Raji (cell line): Measurements from ENCODE around the gene LRBA.

Experiments
- POLR2A ChIP-seq: IDR thresholded peaks from 2 replicates; pipeline ENCODE4 v1.6.1; 2011; ENCODE audit warnings: low read depth, low read length, control low read depth; ENCODE audit not compliant: insufficient read depth

Gene LRBA

DNA sequence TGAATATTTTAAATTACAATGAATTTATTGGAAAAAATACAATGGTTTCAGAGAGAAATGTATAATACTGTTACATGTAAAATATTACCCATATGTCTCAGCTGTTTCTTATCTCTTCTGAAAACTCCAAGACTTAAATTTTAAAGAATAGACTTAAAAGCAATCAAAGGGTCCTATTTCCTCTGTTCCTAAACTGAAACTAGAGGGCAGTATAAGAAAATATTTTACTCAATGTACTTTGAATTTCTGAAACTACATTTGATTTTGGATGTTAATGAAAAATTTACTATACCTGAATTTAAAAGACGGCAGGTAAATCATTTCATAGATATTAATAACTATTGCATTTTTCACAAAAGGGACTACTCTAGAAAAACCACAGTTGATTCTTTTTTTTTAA, 200.2 kb downstream of the LRBA start:
- TF ChIP-seq POLR2A, result no peak

DNA sequence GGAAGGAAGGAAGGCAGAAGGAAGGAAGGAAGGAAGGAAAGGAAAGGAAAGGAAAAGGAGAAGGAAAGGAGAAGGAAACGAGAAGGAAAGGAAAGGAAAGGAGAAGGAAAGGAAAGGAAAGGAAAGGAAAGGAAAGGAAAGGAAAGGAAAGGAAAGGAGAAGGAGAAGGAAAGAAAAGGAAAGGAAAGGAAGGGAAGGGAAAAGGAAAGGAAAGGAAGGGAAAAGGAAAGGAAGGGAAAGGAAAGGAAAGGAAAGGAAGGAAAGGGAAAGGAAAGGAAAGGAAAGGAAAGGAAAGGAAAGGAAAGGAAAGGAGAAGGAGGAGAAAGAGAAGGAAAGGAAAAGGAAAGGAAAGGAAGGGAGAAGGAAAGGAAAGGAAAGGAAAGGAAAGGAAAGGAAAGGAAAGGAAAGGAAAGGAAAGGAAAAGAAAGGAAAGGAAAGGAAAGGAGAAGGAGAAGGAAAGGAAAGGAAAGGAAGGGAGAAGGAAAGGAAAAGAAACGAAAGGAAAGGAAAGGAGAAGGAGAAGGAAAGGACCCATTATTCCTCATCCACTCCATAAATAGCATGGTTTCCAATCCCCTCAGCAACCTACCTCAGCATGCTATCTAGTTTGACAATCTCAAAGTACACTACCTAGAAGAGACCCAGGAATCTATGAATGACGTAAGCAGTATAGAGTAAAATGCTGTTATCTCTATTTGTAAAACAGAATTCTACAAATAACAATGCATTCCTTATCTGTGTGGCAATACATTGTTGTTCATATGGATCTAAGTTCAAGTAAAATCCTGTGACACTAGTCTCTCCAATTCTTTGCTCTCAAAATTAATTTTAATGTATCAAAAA, 209.7 kb downstream of the LRBA start:
- TF ChIP-seq POLR2A, result no peak

DNA sequence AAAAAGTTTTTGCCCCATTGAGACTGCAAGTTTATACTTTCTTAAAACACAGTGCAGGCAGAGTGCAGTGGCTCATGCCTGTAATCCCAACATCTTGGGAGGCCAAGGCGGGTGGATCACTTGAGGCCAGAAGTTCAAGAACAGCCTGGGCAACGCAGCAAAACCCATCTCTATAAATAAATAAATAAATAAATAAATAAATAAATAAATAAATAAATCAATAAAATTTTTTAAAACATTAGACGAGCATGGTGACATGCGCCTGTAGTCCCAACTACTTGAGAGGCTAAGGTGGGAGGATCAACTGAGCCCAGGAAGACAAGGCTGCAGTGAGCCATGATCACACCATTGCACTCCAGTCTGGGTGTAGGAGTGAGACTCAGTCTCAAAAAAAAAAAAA, 213.3 kb downstream of the LRBA start:
- TF ChIP-seq POLR2A, result no peak

DNA sequence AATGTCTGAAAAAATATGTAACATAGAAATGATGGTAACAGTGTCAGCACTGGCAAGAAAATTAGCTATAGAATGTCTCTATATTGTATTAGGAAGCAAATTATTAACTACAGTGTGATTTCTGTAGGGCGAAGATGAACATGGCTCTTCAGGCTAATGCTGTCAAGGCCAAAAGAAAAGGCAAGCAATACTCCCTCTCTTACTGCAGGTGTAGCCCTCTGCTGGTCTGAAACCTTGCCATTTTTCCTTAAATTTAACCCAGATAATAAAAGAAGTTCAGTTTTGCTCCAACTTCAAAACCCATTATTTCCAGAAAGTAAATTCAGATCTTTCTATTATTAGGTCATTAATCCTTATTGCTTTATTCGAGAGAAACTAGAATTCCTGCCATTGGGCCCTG, 215.9 kb downstream of the LRBA start:
- TF ChIP-seq POLR2A, result no peak

DNA sequence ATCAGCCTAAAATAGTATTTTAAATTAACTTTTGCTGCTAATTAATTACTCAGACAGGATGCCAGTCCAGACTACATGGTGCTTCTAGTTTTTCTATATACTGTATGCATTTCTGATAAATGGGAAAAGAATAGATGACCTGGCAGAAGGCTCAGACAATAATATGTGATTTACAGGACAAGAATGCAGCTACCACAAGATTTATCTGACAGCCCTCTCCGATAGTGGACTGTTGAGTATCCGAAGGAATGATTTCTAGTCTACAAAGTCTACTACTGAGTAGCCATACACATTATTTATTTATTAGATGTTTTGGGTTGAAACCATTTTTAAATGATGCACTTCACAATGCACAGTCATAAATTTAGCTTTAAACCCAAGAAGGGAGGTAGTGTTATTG, 220.4 kb downstream of the LRBA start:
- TF ChIP-seq POLR2A, result no peak

DNA sequence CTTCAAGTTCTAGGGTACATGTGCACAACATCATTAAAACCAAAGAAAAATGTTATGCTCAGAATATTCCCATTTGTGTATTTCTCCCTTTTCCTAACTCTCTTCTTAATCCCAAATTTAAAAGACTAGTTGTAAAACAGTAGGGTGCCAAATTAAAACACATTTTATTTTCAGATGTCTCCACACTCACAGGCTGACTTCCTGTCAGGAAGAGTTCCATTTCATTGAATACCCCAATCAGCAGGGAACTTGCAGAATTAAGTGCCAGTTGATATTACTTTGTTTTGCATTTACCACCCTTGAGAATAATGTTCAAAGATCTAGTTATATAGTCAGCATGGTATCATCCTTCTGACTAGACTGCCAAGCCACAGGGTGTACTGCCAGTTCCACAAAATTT, 225.2 kb downstream of the LRBA start:
- TF ChIP-seq POLR2A, result no peak

DNA sequence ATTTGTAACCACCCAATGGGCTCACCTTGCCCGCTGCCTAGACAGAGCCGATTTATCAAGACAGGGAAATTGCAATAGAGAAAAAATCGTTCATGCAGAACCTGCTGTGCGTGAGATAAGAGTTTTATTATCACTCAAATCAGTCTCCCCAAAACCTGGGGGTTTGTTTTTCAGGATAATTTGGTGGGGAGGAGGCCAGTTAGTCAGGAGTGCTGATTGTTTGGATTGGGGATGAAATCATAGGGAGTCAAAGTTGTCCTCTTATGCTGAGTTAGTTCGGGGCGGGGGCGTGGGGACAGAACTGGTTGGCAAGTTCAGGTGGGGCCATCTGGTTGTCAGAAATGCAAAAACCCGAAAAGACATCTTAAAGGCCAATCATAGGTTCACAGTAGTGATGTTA, 230.1 kb downstream of the LRBA start:
- no peak for TF ChIP-seq POLR2A

DNA sequence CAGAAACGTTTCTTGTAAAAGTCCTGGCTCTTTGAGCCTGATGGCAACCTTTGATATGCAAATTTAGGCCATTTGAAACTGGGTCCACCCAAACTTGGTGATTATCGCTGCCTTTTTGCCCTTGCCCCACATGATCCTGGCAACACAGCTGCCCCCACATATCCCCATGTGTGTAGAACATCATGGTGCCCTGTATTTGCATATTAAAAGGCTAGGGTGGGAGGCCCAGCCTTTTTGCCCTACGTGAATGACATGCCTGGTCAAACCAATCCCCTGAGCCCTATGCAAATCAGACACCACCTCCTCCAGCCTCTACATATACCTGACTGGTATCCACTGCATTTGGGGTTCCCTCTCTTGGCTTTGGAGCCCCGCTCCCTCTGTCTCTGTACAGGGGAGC, 230.8 kb downstream of the LRBA start:
- TF ChIP-seq POLR2A, result no peak

DNA sequence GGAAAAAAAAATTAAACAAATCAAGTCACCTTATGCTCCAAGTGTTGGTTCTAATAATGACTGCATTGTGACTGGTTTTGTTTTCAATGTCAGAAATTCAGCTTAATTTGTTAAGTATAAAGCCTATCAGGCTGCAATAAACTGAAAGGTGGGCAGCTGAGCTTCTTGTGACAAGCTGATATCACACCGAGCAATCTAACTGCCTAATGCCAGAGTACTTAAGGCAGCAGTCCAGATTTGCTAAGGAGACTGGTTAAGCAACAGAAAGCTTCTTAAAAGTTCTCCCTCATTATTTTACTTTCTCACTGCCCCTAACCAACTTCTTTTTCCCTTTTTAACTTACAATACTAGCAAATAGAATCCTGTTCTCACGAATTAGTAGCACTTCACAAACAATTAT, 232.2 kb downstream of the LRBA start:
- TF ChIP-seq POLR2A, result no peak

DNA sequence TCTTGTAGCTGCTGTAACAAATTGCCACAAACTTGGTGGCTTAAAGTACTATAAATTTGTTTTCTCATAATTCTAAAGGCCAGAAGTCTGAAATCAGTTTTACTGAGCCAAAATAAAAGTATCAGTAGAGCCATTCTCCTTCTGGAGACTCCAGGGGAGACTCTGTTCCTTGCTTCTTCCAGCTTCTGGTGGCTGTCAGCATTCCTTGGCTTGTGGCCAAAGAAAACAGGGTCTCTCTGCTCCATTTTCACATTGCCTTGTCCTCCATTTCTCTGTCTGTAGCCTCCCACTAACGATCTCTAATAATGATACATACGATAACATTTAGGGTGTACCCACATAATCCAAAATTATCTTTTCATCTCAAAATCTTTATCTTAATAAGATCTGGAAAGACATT, 232.8 kb downstream of the LRBA start:
- no peak for TF ChIP-seq POLR2A

DNA sequence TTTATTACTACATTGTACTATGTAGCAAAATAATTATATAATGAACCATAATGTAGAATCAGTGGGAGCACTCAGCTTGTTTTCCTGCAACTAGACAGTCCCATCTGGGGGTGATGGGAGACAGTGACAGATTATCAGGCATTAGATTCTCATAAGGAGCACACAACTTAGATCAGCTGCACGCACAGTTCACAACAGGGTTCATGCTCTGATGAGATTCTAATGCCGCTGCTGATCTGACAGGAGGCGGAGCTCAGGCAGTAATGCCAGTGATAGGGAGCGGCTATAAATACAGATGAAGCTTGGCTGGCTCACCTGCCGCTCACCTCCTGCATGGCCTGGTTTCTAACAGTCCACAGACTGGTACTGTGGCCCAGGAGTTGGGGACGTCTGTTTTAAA, 233.9 kb downstream of the LRBA start:
- TF ChIP-seq POLR2A, result no peak

DNA sequence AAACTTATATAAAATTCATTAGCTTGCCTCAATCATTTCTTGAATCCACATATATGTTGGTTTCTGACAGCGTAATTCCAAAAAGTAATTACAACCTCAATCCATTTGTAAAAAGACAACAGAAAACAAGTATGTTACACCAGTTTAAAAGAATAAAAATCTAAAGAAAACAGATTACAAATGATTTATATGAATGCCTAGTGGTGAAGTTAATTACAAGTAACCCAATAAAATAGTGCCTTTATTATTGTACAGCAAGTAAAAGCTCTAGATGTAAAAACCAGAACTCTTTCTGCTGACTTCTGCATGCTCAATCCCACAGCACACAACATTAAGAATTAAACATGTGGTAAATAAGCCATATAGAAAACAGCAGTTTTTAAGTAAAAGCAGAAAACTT, 235.4 kb downstream of the LRBA start:
- no peak for TF ChIP-seq POLR2A

DNA sequence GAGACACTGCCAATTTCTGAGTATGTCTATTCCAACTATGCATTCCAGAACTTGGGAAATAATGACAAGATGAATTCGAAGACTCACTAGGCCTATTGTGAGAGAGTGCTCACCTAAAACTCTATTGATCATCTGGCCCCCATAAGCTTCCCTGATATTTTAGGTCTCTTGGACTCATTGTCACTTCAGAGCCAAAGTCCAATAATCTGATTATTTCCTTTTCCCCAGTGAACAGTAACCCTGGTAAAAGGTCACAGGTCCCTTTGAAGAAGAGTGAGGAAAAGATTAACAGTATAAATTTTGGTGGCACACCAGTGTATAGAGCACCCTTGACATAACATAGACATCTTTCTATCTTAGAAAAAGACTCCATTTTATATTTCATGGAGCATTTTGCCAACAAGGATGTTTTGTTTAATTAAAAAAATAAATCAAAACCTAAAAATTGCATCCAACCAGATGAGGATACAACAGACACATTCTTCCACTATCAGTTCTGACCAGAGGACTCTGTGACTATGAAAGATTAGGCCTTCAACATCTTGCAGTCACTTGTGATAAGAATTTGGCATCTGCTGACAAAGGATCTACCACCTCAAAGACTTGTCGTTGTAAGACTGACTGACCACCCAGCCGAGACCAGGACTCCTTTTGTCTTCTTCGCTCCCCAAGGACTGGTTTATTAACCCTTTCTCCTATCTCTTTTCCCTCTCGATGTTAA, 241.2 kb downstream of the LRBA start:
- TF ChIP-seq POLR2A, result no peak

DNA sequence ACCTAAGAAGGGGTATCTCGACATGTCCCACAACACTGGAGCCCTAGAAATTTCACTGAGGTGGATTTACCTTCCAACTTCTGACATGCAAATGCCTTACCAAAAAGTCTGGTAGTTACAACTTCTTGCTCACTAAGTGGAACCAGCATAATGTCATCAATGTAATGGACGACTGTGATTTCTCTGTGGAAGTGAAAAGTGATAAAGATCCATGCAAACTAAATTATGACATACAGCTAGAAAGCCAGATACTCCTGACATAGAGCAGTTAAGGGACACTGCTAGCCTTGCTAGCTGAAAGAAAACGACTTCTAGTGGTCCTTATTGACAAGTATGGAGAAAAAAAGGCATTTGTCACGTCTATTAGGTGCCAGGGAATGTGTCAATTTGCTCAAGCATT, 242.1 kb downstream of the LRBA start:
- no peak for TF ChIP-seq POLR2A

DNA sequence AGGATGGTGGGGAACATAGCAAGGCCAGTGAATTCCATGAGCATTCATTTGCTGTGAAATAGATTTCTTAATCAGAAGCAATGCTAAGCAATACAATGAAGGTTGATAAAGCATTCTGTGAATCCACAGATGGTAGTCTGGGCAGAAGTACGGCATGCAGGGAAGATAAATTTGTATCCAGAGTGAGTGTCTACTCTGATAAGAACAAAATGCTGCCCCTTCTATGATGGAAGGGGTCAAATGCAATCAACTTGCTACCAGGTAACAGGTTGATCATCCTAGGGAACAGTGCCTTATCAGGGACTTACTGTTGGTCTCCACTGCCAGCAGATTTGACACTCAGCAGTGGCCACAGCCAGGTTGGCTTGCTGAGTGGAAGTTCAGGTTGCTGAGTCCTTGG, 243.7 kb downstream of the LRBA start:
- TF ChIP-seq POLR2A, result no peak

DNA sequence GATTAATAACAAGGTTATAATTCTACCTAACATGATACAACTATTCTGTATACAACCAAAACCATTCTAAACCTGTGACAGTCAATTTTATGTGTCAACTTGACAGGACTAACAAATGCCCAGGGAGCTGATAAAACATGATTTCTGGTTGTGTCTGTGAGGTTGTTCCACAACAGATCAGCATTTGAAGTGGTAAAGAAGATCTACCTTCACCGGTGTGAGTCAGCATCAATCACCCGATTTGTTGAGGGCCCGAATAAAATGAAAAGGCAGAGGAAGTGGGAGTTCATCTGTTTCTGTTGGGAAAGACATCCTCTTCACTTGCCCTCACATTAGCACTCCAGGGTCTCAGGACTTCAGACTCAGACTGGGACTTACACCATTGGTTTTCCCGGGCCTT, 245.2 kb downstream of the LRBA start:
- TF ChIP-seq POLR2A, result no peak

DNA sequence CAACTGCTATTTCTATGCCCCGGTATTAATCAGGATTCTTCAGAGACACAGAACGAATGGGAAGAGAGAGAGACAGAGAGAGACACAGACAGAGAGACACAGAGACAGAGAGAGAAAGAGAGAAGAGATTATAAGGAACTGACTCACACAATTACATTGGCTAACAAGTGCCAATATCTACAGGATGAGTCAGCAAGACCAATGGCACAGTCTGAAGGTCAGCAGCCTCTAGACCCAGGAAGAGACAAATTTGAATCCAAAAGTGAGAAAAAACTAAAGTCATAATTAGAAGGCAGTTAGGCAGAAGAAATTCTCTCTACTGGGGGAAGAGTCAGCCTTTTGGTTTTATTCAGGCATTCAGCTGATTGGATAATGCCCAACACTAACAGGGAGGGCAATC, 245.8 kb downstream of the LRBA start:
- no peak for TF ChIP-seq POLR2A

DNA sequence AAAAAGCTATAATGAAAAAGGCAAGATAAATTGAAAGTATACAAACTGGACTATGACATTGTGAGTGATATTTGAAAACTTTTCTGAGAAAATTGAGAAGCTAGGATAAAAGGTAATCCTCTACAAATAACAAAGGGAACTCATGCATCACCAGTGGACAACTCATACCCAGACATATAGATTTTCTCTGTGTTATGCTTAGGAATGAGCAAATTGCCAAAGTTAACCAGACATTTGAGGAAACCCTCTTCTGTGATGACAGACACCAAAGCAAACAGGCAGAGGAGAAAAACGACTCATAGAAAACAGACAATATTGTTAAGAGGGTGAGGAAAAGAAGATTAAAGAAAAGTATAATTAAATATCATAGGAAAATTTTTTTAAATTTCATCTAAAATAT, 246.6 kb downstream of the LRBA start:
- no peak for TF ChIP-seq POLR2A
